SU-DHL-6 (cell line): ENCODE measurements around the gene KATNB1.

Experiments used
- H2AFZ ChIP-seq: fragments of 200-600 bp; sonication (generic); 2 replicates; pipeline ENCODE4 v1.6.1; 2014; ENCODE audit warnings: low read depth, mild to moderate bottlenecking, moderate library complexity, mixed read lengths, antibody characterized with exemption, low read length; ENCODE audit not compliant: severe bottlenecking
- H3F3A ChIP-seq: fragments of 200-600 bp; shearing (Covaris generic); 2 replicates; pipeline ENCODE4 v1.6.0; 2016; ENCODE audit warnings: antibody characterized with exemption, mild to moderate bottlenecking; ENCODE audit not compliant: insufficient read depth
- H3K27ac ChIP-seq: fragments of 200-600 bp; sonication (generic); 2 replicates; pipeline ENCODE4 v1.5.1; 2016; ENCODE audit warnings: low read depth, mild to moderate bottlenecking, low read length, moderate library complexity, mixed read lengths
- H3K27me3 ChIP-seq: fragments of 200-600 bp; sonication (generic), shearing (Covaris generic); 2 replicates; pipeline ENCODE4 v1.6.0; 2014; ENCODE audit warnings: mild to moderate bottlenecking, low read length
- H3K36me3 ChIP-seq: fragments of 200-600 bp; sonication (generic); 2 replicates; pipeline ENCODE4 v1.6.1; 2014; ENCODE audit warnings: mild to moderate bottlenecking, low read length, mixed read lengths
- H3K4me2 ChIP-seq: fragments of 300-600, 200-600 bp; shearing (Covaris generic), sonication (generic); 2 replicates; pipeline ENCODE4 v1.6.0; 2014; ENCODE audit warnings: low read length, low read depth, mild to moderate bottlenecking; ENCODE audit not compliant: poor library complexity, severe bottlenecking
- H3K4me3 ChIP-seq: fragments of 200-600 bp; sonication (generic); 2 replicates; pipeline ENCODE4 v1.5.1; 2014; ENCODE audit warnings: antibody characterized with exemption, low read length, mild to moderate bottlenecking, mixed read lengths; ENCODE audit not compliant: insufficient read depth, poor library complexity, severe bottlenecking
- H3K79me2 ChIP-seq: fragments of 200-600 bp; sonication (generic); 2 replicates; pipeline ENCODE4 v1.6.1; 2014; ENCODE audit warnings: mild to moderate bottlenecking, low read length, moderate library complexity; ENCODE audit not compliant: insufficient read depth
- H3K9ac ChIP-seq: fragments of 200-600 bp; sonication (generic); 2 replicates; pipeline ENCODE4 v1.7.0; 2014; ENCODE audit warnings: mild to moderate bottlenecking, low read length
- H3K9me2 ChIP-seq: fragments of 200-600 bp; sonication (generic); replicated peaks from 2 replicates; pipeline ENCODE4 v1.6.1; 2014; ENCODE audit warnings: low read length; ENCODE audit not compliant: insufficient read depth
- H3K9me3 ChIP-seq: fragments of 200-600 bp; sonication (generic); 2 replicates; pipeline ENCODE4 v1.6.1; 2014; ENCODE audit warnings: low read length, mixed read lengths; ENCODE audit not compliant: insufficient read depth
- H4K20me1 ChIP-seq: fragments of 200-600 bp; sonication (generic); 2 replicates; pipeline ENCODE4 v1.6.1; 2014; ENCODE audit warnings: low read depth, mild to moderate bottlenecking, antibody characterized with exemption, low read length, moderate library complexity, mixed read lengths
- CTCF ChIP-seq: fragments of 200-600 bp; sonication (generic); IDR thresholded peaks from one replicate; pipeline ENCODE4 v1.5.1; 2017; ENCODE audit warnings: antibody characterized with exemption, mild to moderate bottlenecking, low read length, moderate library complexity; ENCODE audit not compliant: insufficient read depth, poor library complexity, severe bottlenecking
- EZH2phosphoT487 ChIP-seq: fragments of 200-600 bp; sonication (generic), shearing (Covaris generic); conservative IDR thresholded peaks from 2 replicates; pipeline ENCODE4 v1.6.1; 2018; ENCODE audit warnings: mild to moderate bottlenecking, antibody characterized with exemption, low read length, moderate library complexity, mixed read lengths

KATNB1 gene

GRCh38 chr16:57741660-57742191 lies 6.2 kb downstream of the KATNB1 start:
- Histone ChIP-seq H3K9ac (no peak overlapping the region), H3F3A (no peaks in the 10 kb centered on the region), H3K9me3 (no peaks in the 10 kb centered on the region), H3K27ac (no peak overlapping the region), H3K36me3 (no peaks in the 10 kb centered on the region), H3K27me3 (no peaks in the 10 kb centered on the region), H3K9me2 (no peaks in the 10 kb centered on the region), H4K20me1 (no peaks in the 10 kb centered on the region), H3K4me2 (no peak overlapping the region), H3K79me2 (no peaks in the 10 kb centered on the region), H3K4me3 (no peak overlapping the region), H2AFZ (no peak overlapping the region)
- no peak for TF ChIP-seq EZH2phosphoT487

- Histone ChIP-seq H3K27ac (no peak overlapping the region), H3K4me2 (no peak overlapping the region)
These were observed 7.0 kb downstream of the KATNB1 start for GRCh38 chr16:57742543-57742942.

GRCh38 chr16:57743458-57743857 lies 7.9 kb downstream of the KATNB1 start:
- no peaks in the 10 kb centered on the region for H3K79me2 ChIP-seq
- H3K4me2 ChIP-seq: no peak overlapping the region
- TF ChIP-seq CTCF: no peak
- no peaks in the 10 kb centered on the region for H3K9me2 ChIP-seq
- H4K20me1 ChIP-seq: no peaks in the 10 kb centered on the region
- no peak overlapping the region for H3K9ac ChIP-seq
- H3K27me3 ChIP-seq: no peaks in the 10 kb centered on the region
- H3K4me3 ChIP-seq: no peak overlapping the region
- H3K27ac ChIP-seq: no peak overlapping the region
- H3K36me3 ChIP-seq: no peaks in the 10 kb centered on the region
- H2AFZ ChIP-seq: no peak overlapping the region
- H3K9me3 ChIP-seq: no peaks in the 10 kb centered on the region
- H3F3A ChIP-seq: no peaks in the 10 kb centered on the region

More at GRCh38 chr16:57742543-57742942, 7.0 kb downstream of the KATNB1 start:
- Histone ChIP-seq H3K79me2 (no peaks in the 10 kb centered on the region), H3K36me3 (no peaks in the 10 kb centered on the region), H3F3A (no peaks in the 10 kb centered on the region), H4K20me1 (no peaks in the 10 kb centered on the region), H2AFZ (no peak overlapping the region), H3K9me2 (no peaks in the 10 kb centered on the region), H3K9ac (no peak overlapping the region), H3K9me3 (no peaks in the 10 kb centered on the region), H3K4me3 (no peak overlapping the region), H3K27me3 (no peaks in the 10 kb centered on the region)
- TF ChIP-seq CTCF: no peak
- TF ChIP-seq EZH2phosphoT487: no peak

- H2AFZ ChIP-seq: no peak overlapping the region
- H3K79me2 ChIP-seq: no peaks in the 10 kb centered on the region
- H3K4me2 ChIP-seq: no peak overlapping the region
- no peaks in the 10 kb centered on the region for H3K9me2 ChIP-seq
- no peak overlapping the region for H3K27ac ChIP-seq
- H4K20me1 ChIP-seq: no peaks in the 10 kb centered on the region
- no peaks in the 10 kb centered on the region for H3K36me3 ChIP-seq
- no peak overlapping the region for H3K9ac ChIP-seq
- no peak for TF ChIP-seq CTCF
- no peak for TF ChIP-seq EZH2phosphoT487
- no peak overlapping the region for H3K4me3 ChIP-seq
- H3K27me3 ChIP-seq: no peaks in the 10 kb centered on the region
- H3F3A ChIP-seq: no peaks in the 10 kb centered on the region
- no peaks in the 10 kb centered on the region for H3K9me3 ChIP-seq
These were observed 8.5 kb downstream of the KATNB1 start for GRCh38 chr16:57743886-57744641.
